GM19193 (cell line): ENCODE data around the gene FBXO24.

ENCODE experiments used
- POLR2A ChIP-seq: IDR thresholded peaks from 4 replicates; pipeline ENCODE4 v1.6.1; 2011; ENCODE audit not compliant: insufficient read depth, insufficient read length; ENCODE audit errors: extremely low read depth

Gene FBXO24

DNA sequence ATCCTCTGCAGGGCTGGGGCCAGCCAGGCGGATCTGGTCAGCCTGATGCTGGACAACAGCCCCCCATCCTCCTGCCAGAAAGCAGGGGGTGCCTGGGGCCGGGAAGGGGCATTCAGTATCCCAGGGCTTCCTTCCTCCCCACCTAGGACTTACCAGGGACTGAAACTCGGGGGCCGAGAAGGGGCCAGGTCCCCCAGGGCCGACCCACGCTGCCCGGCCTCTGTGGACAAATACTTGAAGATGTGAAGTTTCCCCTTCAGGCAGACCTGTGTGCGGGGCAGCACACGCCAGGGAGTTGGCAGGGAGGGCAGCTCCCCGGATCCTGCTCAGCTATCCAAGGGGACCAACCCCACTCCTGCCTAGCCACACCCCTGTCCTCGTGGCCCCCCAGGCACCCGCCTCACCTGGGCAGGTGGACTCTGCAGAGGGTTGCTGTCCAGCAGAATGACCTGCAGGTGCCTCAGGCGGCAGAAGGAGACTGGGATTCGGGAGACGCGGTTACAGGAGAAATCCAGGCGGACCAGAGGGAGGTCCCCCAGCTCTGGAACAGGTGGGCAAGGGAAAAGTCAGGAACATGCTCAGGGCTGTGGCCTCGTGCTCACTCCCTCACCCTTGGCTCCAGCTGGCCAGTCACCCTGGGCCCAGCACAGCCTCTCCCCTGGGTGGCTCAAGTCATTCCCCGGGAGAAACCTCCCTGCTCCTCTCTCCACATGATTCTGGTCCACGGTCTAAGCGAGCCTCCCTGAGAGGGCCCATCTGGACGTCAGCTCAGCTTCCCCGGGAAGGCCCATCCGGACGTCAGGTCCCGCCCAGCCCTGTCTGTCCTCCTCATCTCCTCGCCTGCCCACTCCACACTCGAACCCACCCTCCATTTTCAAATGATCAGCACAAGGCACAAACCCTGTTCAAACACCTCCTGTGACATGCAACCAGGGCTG lies 7.6 kb upstream of the FBXO24 start:
- no peak for TF ChIP-seq POLR2A

DNA sequence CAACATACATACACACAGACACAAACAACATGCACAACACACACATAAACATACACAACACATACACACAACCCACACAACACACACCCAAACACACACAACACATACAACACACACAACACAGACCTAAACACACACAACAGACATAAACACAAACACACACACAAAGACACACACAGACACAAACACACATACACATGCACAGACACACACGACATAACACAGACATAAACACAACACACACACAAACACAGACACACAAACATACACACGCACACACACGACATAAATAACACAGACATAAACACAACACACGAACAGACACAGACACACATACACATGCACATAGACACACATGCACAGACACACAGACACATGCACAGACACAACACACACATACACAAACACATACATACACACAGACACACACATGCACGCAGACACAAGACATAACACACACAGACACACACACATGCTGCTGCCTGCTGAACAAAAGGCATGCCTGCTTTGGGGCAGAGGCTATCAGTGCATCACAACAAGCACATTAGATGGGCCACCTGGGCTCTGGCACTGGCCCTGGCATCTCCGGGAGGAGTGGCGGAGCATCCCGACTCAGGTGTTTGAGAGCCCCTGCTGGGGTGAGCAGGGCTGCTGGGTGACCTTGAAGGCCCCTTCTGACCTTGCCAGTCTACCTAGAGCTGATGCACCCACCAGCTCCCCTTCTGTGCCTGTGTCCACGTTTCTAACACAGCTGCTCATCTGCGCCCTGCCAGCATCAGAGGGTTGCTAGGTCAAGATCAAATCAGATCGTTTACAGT lies 5.5 kb upstream of the FBXO24 start:
- TF ChIP-seq POLR2A, result no peak

DNA sequence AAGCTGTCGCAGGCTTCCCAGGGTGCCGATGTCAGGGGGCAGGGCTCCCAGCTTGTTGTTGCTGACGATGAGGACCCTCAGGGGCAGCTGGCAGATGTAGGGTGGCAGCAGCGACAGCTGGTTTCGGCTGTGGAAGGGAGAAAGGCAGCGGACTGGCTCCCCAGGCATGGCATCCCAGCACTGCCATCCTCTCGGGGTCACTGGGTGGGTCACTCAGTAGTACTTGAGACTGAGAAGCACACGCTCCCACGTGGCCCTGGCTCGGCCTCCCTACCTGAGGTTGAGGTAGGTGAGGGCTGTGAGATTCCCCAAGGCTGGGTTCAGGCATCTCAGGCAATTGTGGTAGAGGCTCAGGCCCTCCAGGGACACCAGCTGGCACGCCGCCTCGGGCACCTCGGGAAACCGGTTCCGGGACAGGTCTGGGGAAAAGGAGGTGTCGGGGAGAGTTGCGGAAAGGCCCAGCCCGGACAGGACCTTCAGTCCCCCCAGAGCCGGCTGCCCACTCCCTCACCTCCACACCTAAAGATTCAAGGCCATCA lies 4.0 kb upstream of the FBXO24 start:
- no peak for TF ChIP-seq POLR2A

DNA sequence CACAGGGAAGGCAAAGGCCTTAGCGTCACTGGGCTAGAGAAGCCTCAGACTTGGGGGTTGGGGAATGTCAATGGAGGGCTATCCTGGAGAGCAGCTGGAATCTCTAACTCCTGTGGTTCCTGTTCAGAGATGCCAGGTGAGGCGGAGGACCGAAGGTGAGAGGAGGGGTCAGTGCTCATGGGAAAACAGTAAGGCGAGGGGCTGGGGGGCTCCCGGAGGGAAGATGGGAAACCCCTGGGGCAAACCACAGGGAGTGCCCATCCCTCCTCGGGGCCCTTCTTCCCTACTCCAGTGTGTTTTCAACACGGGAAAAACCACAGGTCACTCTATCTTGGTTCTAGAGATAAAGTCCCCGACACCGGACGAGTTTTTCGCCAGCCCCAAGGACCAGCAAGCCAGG lies 3.5 kb upstream of the FBXO24 start:
- TF ChIP-seq POLR2A, result no peak

DNA sequence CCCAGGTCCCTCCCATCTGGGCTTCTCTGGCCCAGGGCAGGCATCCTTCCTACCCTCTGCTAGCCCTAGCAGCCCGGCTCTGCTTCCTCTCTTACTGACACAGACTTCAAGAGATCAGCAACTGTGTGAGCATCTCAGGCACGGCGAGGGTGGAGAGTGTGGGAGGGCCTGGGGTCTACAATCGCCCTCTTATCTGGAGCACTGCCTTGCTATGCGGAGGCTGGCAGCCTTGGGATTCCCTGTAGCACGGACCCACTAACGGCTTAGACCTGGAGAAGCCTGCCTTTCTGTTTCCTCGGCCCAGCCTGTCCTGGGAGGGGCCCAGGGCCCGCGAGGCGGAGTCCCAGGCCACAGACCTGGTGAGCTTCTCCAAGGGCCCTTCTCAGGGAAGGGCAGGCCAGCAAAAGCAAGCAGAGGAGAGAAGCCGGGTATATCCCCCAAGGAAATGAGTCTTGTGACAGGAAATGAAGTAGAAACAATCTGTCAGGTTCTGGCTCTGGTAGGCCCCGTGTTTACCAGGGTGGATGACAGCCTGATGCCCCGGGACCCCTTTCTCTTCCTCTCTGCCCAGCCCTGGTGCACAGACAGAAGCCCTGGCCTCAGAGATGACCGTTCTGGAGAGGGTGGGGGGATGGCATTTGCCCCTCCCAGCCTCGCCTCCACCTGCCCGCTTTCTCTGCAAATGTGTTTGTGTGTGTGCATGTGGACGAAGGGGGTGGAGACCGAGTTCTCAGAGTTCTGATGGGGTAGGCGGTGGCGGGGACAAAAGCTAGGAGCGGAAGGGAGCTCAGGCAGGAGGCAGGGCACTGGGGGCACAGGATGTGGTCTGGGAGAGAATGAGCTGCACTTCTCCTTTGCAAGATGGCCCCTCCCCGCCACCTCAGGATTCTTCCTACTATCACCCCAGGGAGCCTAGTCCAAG lies 2.7 kb upstream of the FBXO24 start:
- peak; percentile 40 for TF ChIP-seq POLR2A

DNA sequence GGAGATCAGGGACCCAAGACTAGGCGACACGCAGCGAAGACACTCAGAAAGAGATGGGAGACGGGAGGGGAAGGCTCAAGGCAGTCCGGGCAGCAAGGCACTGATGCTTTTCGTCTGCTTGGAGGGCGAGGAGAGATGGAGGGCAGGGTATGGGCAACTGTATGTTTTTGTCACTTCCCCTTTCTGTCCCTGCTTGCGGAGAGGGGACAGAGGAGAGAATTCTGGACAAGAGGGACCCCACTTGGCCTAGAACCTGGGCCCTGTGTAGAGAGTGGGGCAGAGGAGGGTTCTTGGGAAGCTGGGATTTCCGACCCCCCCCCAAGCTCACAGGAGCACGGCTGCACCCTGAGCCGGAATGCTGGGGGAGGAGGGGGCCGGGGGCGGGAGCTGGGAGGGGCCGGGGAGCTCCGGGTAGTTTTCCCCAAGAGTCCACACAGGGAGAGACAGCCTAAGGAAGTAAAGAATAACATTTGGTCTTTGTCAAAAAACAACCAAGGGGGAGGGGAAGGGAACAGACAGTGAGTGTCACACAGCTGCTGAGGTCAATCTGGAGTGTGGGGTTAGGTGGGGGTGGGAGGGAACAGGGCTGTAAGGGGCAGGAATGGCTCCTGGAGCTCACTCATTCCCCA lies 2.0 kb upstream of the FBXO24 start:
- no peak for TF ChIP-seq POLR2A

DNA sequence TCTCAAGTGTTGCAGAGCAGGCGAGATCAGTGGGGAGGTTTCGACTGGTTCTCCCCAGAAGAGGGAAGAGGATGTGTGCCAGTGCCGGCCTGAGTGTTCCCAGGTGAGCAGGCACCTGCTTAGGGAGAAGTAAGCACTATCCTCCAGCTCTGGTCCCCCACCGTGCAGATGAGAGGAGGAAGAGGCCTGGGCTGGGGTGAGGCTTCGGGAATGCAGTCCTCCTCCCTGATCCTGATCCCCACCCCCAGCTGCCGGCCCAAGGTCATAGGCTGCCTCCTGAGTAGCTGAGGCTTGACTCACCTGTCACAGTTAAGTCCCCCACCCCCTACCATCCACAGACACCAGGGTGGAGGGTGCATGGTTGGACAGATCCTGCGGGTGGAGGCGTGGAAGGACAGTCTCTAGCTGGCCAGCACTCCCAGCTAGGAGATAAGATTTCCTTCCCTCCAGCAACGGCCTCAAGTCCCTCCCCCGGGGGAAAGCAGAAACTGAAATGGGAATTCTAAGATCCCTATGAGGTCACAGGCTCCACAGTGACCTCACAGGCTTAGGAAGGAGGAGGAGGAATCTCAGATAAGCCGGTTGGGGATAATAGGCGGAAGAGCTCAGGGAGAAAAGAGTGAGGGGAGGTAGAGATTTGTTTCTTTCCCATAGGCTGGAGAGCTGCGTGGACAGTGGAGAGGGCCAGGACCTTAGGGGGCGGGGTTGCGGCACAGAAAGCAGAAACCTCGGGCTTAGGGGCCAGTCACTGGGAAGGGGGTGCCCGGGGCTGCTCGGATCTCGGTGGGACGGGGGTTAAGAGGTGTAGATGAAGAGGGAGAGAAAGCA lies 1.2 kb upstream of the FBXO24 start:
- no peak for TF ChIP-seq POLR2A

DNA sequence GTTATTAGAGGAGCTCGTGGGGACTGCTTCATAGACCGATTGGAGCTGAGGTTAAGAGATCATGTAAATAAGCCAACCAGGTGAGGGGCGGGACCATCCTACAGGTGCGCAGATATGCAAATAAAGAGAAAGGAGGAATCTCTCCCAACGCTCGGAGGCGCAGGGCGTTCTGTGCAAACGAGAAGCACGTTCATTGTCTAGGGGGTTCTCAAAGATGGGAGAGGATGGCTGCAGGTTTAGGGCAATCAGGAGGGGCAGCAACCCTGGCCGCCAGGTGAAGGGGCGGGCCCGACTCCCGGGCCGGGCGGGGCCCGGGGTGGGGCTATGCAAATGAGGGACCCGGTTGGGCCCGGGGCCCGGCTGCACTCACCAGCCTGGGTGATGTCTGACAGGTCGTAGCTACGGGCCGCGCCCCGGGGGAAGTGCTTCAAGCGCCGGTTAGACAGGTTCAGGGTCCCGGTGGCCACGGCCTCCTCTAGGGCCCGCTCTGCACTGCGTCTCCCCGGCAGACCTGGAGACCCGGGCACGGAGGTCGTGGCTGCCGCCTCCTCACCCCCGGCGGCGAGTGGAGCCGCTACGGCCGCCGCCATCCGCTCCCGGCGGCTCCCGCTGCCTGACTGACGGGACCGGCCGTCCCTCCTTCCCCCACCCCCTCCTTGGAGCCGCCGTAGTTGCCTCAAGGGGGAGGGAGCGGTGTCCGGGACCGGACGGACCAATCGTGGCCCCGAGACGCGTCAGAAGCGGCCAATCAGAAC lies 440 bp upstream of the FBXO24 start, which contains the start of gene LRCH4:
Gene LRCH4 (minus strand): TSS at position 619 of the 755 bp plus-strand sequence. CDS start 29 bp downstream, at position 590.
- peak; percentile 97 for TF ChIP-seq POLR2A

DNA sequence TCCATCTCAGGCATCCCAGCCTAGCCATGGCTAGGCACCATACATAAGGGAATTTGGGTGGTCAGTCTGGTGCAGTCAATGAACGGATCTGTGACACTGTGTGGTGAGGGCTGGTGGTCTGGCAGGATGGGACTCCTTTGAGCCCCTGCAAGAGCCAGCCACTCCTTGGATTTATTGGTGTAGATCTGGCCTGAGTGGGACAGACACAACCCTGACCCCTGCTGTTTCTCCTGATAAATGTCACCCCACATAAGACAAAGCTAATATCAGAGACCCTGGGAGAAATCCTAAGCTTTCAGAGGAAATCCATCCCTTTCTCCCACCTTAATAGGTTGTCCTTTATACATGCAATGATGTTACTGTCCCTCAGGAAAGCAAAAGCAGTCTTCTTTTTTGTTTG lies 2.3 kb downstream of the FBXO24 start:
- TF ChIP-seq POLR2A, result no peak

DNA sequence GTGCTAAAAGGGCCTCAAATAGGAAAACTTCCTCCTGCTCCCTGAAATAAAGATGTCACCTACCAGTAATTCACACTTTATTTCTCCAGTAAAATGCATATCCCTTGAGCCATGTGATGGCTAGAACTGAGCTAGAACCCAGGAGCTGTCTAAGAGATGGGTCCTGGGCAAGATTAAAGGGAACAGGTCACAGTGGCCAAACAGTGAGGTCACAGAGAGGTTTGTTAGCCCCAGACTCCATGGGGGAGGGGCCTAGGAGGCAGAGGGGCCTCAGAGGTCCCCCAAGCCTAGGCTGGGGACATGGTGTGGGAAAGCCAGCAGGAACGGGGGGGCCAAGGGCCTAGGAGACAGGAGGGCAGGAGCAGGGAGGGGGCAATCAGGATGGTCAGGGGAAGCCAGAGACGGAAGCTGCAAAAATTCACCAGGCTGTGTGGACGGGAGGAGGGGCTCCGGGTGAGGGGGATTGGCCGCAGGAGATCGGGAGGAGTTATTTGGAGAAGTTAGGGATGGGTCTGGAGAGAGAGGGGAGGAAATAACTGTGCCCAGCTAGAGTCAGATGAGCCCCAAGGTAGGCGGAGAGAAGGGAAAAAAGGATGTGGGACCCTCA lies 3.3 kb downstream of the FBXO24 start:
- TF ChIP-seq POLR2A, result no peak

DNA sequence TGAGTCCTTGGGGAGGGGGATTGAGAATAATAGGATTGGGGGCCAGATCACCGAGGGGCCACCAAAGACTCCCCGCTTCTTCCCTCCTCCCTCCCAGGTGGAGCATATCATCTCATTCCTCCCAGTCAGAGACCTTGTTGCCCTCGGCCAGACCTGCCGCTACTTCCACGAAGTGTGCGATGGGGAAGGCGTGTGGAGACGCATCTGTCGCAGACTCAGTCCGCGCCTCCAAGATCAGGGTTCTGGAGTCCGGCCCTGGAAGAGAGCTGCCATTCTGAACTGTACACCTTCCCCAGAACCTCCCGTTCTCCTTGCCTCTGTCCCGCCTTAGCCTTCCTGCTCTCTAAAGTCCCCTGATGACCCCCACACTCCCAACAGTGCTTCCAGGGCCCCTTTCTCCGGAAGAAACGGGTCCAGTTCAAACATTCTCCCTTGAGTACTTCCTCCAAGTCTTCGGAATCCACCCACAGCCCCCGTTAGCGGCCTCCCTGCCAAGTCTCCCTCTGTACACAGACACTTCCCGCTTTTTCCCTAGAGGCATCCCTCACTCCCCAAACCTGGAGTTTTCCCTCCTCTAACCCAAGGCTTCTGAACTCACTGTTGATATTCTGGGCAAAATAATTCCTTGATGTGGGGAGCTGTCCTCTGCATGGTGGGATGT lies 4.1 kb downstream of the FBXO24 start:
- no peak for TF ChIP-seq POLR2A

DNA sequence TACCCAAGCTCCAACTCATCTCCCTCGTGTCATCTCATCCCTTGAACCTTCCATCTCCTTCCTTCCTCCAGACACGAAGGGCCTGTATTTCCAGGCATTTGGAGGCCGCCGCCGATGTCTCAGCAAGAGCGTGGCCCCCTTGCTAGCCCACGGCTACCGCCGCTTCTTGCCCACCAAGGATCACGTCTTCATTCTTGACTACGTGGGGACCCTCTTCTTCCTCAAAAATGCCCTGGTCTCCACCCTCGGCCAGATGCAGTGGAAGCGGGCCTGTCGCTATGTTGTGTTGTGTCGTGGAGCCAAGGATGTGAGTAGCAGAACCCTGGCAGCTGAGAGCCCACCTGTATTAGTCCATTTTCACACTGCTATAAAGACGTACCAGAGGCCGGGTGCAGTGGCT lies 5.5 kb downstream of the FBXO24 start:
- no peak for TF ChIP-seq POLR2A

DNA sequence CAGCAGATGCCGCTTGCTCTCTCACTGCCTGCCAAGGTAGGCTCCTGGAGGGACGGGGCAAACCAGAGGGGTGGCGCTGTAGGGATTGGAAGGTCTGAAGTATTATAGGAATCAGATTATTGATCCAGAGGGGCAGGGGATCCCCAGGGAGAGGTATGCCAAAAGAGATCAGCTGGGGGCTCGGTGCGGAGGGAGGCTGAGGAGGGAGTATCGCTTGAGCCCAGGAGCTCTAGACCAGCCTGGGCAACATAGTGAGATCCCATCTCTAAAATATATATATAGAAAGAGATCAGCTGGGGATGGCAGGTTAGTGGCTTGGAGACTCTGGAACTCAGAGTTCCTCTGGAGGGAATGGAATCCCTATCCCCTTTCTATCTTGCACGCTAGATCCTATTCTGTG lies 9.1 kb downstream of the FBXO24 start:
- no peak for TF ChIP-seq POLR2A
